GM12878 (cell line): Measurements from ENCODE around the gene OXCT1.

Source experiments
- CHD2 ChIP-seq: IDR thresholded peaks from 2 replicates; pipeline ENCODE4 v1.6.1; 2011; ENCODE audit warnings: low read depth, low read length, improper control_type of control experiment, borderline replicate concordance
- FOXM1 ChIP-seq: IDR thresholded peaks from 2 replicates; pipeline ENCODE4 v1.6.1; 2012; ENCODE audit warnings: low read depth, mild to moderate bottlenecking, inconsistent platforms, low read length, moderate library complexity
- POLR2A ChIP-seq: IDR thresholded peaks from 2 replicates; pipeline ENCODE4 v1.6.1; 2011; ENCODE audit warnings: low read depth, mild to moderate bottlenecking, low read length
- RFX5 ChIP-seq: IDR thresholded peaks from 2 replicates; pipeline ENCODE4 v1.6.1; 2011; ENCODE audit warnings: low read depth, low read length, improper control_type of control experiment
- TF ChIP-seq, protein P1 (sequence below), 3 experiments: IDR thresholded peaks in 2 of 3; conservative IDR thresholded peaks in 1 of 3; 2 replicates each; pipeline ENCODE4 v1.5.1; 2011; ENCODE audit warnings: low read depth in 3 of 3, low read length in 3 of 3, mild to moderate bottlenecking in 3 of 3, control low read depth in 2 of 3, moderate library complexity in 2 of 3, inconsistent platforms in 1 of 3, mixed read lengths in 1 of 3; ENCODE audit not compliant: control insufficient read depth in 2 of 3, insufficient read depth in 1 of 3; ENCODE audit errors: extremely low read depth in 1 of 3

- TF ChIP-seq POLR2A (no peak), RFX5 (no peak), FOXM1 (no peak; the same call in 1 of the 2 replicates), CHD2 (no peak)
- TF ChIP-seq, protein P1, sequence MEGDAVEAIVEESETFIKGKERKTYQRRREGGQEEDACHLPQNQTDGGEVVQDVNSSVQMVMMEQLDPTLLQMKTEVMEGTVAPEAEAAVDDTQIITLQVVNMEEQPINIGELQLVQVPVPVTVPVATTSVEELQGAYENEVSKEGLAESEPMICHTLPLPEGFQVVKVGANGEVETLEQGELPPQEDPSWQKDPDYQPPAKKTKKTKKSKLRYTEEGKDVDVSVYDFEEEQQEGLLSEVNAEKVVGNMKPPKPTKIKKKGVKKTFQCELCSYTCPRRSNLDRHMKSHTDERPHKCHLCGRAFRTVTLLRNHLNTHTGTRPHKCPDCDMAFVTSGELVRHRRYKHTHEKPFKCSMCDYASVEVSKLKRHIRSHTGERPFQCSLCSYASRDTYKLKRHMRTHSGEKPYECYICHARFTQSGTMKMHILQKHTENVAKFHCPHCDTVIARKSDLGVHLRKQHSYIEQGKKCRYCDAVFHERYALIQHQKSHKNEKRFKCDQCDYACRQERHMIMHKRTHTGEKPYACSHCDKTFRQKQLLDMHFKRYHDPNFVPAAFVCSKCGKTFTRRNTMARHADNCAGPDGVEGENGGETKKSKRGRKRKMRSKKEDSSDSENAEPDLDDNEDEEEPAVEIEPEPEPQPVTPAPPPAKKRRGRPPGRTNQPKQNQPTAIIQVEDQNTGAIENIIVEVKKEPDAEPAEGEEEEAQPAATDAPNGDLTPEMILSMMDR (IDR thresholded peaks at IDR 0.05 in 2 of 3, conservative IDR thresholded peaks at IDR 0.05 in 1 of 3; ENCODE audit: control insufficient read depth in 2 of 3, extremely low read depth in 1 of 3, insufficient read depth in 1 of 3, low read depth in 3 of 3, low read length in 3 of 3) = no peak
Measured at GRCh38 chr5:41842777-41843176, 27.4 kb downstream of the OXCT1 start.
